C4-2B (cell line): ENCODE data around the gene DNAJC25.
"Not testable (repeated sequence)": the region's sequence is repeated elsewhere in the genome, so short reads cannot be mapped to it uniquely, and the experiment has no call there.

ENCODE experiments used
- CTCF ChIP-seq: fragments of 450-650 bp; conservative IDR thresholded peaks from 2 replicates; pipeline ENCODE4 v1.5.1; 2017; ENCODE audit warnings: mild to moderate bottlenecking
- ZFX ChIP-seq: fragments of 450-650 bp; IDR thresholded peaks from 2 replicates; pipeline ENCODE4 v1.6.1; 2017

DNA sequence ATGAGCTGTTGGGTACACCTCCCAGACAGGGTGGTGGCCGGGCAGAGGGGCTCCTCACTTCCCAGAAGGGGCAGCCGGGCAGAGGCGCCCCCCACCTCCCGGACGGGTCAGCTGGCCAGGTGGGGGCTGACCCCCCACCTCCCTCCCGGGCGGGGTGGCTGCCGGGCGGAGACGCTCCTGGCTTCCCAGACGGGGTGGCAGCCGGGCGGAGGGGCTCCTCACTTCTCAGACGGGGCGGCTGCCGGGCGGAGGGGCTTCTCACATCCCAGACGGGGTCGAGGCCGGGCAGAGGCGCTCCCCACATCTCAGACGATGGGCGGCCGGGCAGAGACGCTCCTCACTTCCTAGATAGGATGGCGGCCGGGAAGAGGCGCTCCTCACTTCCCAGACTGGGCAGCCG, 13.8 kb upstream of the DNAJC25 start:
- not testable (repeated sequence) for TF ChIP-seq CTCF, ZFX
